H1 (cell line): Measurements from ENCODE around the gene AHDC1. TPM values are rescaled to one million over a fixed set of nuclear protein-coding genes. Genes with fewer than 3 reads are reported as not detected.

ENCODE experiments used
- BACH1 ChIP-seq: IDR thresholded peaks from 2 replicates; pipeline ENCODE4 v1.6.1; 2012; ENCODE audit warnings: low read length, improper control_type of control experiment
- BCL11A ChIP-seq, 2 experiments: IDR thresholded peaks; one replicate each; pipeline ENCODE4 v1.6.1; 2011; ENCODE audit warnings: low read depth in 2 of 2, low read length in 2 of 2, mild to moderate bottlenecking in 2 of 2
- BRCA1 ChIP-seq: IDR thresholded peaks from 2 replicates; pipeline ENCODE4 v1.6.1; 2012; ENCODE audit warnings: low read depth, low read length, improper control_type of control experiment
- CBX5 ChIP-seq: fragments of 300-800, 300-1000 bp; sonication (generic); IDR thresholded peaks from 2 replicates; pipeline ENCODE4 v1.7.1; 2016; ENCODE audit warnings: antibody characterized with exemption, low read length, low read depth
- CBX8 ChIP-seq: fragments of 300-800, 300-1000 bp; sonication (generic); IDR thresholded peaks from 2 replicates; pipeline ENCODE4 v1.7.1; 2016; ENCODE audit warnings: low read depth, low read length, borderline replicate concordance
- CHD1 ChIP-seq: IDR thresholded peaks from 2 replicates; pipeline ENCODE4 v1.6.1; 2012; ENCODE audit warnings: low read depth, low read length, improper control_type of control experiment
- CREB1 ChIP-seq: IDR thresholded peaks from 2 replicates; pipeline ENCODE4 v1.6.1; 2012; ENCODE audit warnings: inconsistent platforms
- EGR1 ChIP-seq: IDR thresholded peaks from 2 replicates; pipeline ENCODE4 v1.6.1; 2011; ENCODE audit warnings: low read depth, low read length, borderline replicate concordance
- FOSL1 ChIP-seq: IDR thresholded peaks from 2 replicates; pipeline ENCODE4 v1.6.1; 2011; ENCODE audit warnings: mild to moderate bottlenecking, low read depth, low read length, moderate library complexity; ENCODE audit not compliant: insufficient read depth
- GABPA ChIP-seq: IDR thresholded peaks from 2 replicates; pipeline ENCODE4 v1.6.1; 2011; ENCODE audit warnings: mild to moderate bottlenecking, low read length, moderate library complexity, borderline replicate concordance; ENCODE audit not compliant: insufficient read depth
- GTF2F1 ChIP-seq: IDR thresholded peaks from 2 replicates; pipeline ENCODE4 v1.6.1; 2012; ENCODE audit warnings: low read depth, low read length, improper control_type of control experiment, borderline replicate concordance
- HDAC6 ChIP-seq: IDR thresholded peaks from one replicate; pipeline ENCODE4 v1.7.1; 2012; ENCODE audit warnings: low read depth, mild to moderate bottlenecking, inconsistent platforms, low read length, moderate library complexity
- JUND ChIP-seq: IDR thresholded peaks from 2 replicates; pipeline ENCODE4 v1.6.1; 2011; ENCODE audit warnings: mild to moderate bottlenecking, improper control_type of control experiment, low read length
- KDM5A ChIP-seq: fragments of 200-600 bp; IDR thresholded peaks from 2 replicates; pipeline ENCODE4 v1.7.1; 2012; ENCODE audit warnings: mild to moderate bottlenecking, low read length, inconsistent platforms, mixed read lengths
- MAX ChIP-seq: IDR thresholded peaks from 2 replicates; pipeline ENCODE4 v1.6.1; 2012; ENCODE audit warnings: inconsistent platforms
- RAD21 ChIP-seq, 2 experiments: IDR thresholded peaks in 1 of 2; conservative IDR thresholded peaks in 1 of 2; 2 replicates each; pipeline ENCODE4 v1.6.1; 2011; ENCODE audit warnings: low read depth in 2 of 2, low read length in 2 of 2, improper control_type of control experiment in 1 of 2, inconsistent platforms in 1 of 2, mild to moderate bottlenecking in 1 of 2, moderate library complexity in 1 of 2
- RFX5 ChIP-seq: IDR thresholded peaks from 2 replicates; pipeline ENCODE4 v1.6.1; 2011; ENCODE audit warnings: low read depth, low read length, improper control_type of control experiment, borderline replicate concordance
- RNF2 ChIP-seq: fragments of 200-900, 300-1000 bp; sonication (generic); IDR thresholded peaks from 2 replicates; pipeline ENCODE4 v1.7.1; 2016; ENCODE audit warnings: borderline replicate concordance, low read depth, mild to moderate bottlenecking, antibody characterized with exemption, low read length; ENCODE audit not compliant: poor library complexity, severe bottlenecking; ENCODE audit errors: missing control alignments
- SAP30 ChIP-seq: fragments of 300-600 bp; sonication (generic); IDR thresholded peaks from 2 replicates; pipeline ENCODE4 v1.7.1; 2012; ENCODE audit warnings: low read length, moderate library complexity, mild to moderate bottlenecking, inconsistent platforms; ENCODE audit not compliant: insufficient read depth, insufficient replicate concordance
- SIRT6 ChIP-seq: IDR thresholded peaks from one replicate; pipeline ENCODE4 v1.7.1; 2012; ENCODE audit warnings: low read length, inconsistent platforms
- SIX5 ChIP-seq: IDR thresholded peaks from 2 replicates; pipeline ENCODE4 v1.6.1; 2011; ENCODE audit warnings: mild to moderate bottlenecking, low read depth, low read length
- SP2 ChIP-seq: IDR thresholded peaks from 2 replicates; pipeline ENCODE4 v1.6.1; 2012; ENCODE audit warnings: mild to moderate bottlenecking, low read length, inconsistent platforms
- SRF ChIP-seq: IDR thresholded peaks from 2 replicates; pipeline ENCODE4 v1.6.1; 2011; ENCODE audit warnings: mild to moderate bottlenecking, low read depth, low read length, moderate library complexity
- TAF1 ChIP-seq: IDR thresholded peaks from 2 replicates; pipeline ENCODE4 v1.6.1; 2011; ENCODE audit warnings: mild to moderate bottlenecking, low read depth, low read length
- TAF7 ChIP-seq: optimal IDR thresholded peaks from 2 replicates; pipeline ENCODE3; 2011; ENCODE audit warnings: low read depth, mild to moderate bottlenecking, inconsistent platforms, low read length, moderate library complexity, borderline replicate concordance
- TCF12 ChIP-seq: IDR thresholded peaks from 2 replicates; pipeline ENCODE4 v1.6.1; 2011; ENCODE audit warnings: low read depth, mild to moderate bottlenecking, low read length
- polyA plus RNA-seq, 7 experiments: library from polyadenylated mRNA; depleted of rRNA in 3 of 7; stranded (reverse) in 5 of 7; unstranded in 2 of 7; fragments of >200 nt in 5 of 7; fragments of 200-250 nt in 2 of 7; gene quantifications; 1 replicate in 5 of 7; 2 replicates in 1 of 7; 4 replicates in 1 of 7; pipeline versions ENCODE4 v1.2.1 to v1.2.3, GENCODE V29; 2011 to 2013; ENCODE audit warnings: missing spikeins in 2 of 7, mixed read lengths in 2 of 7
- total RNA-seq: library from RNA; stranded (reverse); fragmentation: NEBNext Ultra II Directional; extraction: Animal tissue kit (Norgen Biotek cat#: 25700); gene quantifications from 2 replicates; pipeline ENCODE4 v1.2.1, GENCODE V29; 2021

AHDC1 gene
- total and polyA plus RNA-seq, 2 of the 8 experiments (the other 6 are each of a cell fraction or from before 2014, with no cell fraction given): 4.4 to 35.1 TPM

GRCh38 chr1:27575840-27576331 is 28.1 kb downstream of the AHDC1 start (continued):
- no peak for TF ChIP-seq EGR1
- TF ChIP-seq FOSL1: no peak
- no peak for TF ChIP-seq SIX5
- TF ChIP-seq BCL11A (IDR thresholded peaks at IDR 0.05; ENCODE audit: low read depth in 2 of 2, low read length in 2 of 2): no peak
- TF ChIP-seq CREB1: no peak
- no peak for TF ChIP-seq CBX8
- no peak for TF ChIP-seq CHD1
- no peak for TF ChIP-seq SAP30
- no peak for TF ChIP-seq TAF7
- peak; percentile 60; the same call in 1 of the 2 replicates for TF ChIP-seq MAX
- no peak for TF ChIP-seq BACH1
- no peak for TF ChIP-seq RNF2
- no peak; a peak in 1 of 4 replicates for TF ChIP-seq RAD21 (IDR thresholded peaks at IDR 0.05 in 1 of 2, conservative IDR thresholded peaks at IDR 0.05 in 1 of 2; ENCODE audit: low read depth in 2 of 2, low read length in 2 of 2)
- TF ChIP-seq SP2: no peak
- TF ChIP-seq GTF2F1: no peak
- TF ChIP-seq TAF1: peak; percentile 54; the same call in 1 of the 2 replicates
- TF ChIP-seq JUND: no peak
- no peak for TF ChIP-seq HDAC6
- no peak for TF ChIP-seq RFX5
- TF ChIP-seq CBX5: no peak
- no peak for TF ChIP-seq SRF
- TF ChIP-seq KDM5A: no peak
- TF ChIP-seq GABPA: no peak
- TF ChIP-seq TCF12: no peak
- TF ChIP-seq SIRT6: no peak
- no peak for TF ChIP-seq BRCA1
